K562 (cell line): ENCODE results near the gene UTP25. TPM values are rescaled to one million over a fixed set of nuclear protein-coding genes. Genes with fewer than 3 reads are reported as not detected.

Experiments used
- polyA plus RNA-seq, 8 experiments: library from polyadenylated mRNA; depleted of rRNA in 4 of 8; stranded (reverse) in 5 of 8; unstranded in 3 of 8; fragments of >200 nt; fragmentation: Nextera tagmentation in 2 of 8; fragmentation: Illumina TruSeq in 1 of 8; extraction: Ambion mirVana in 2 of 8; extraction: Trizol in 1 of 8; gene quantifications; 2 replicates each; pipeline versions ENCODE4 v1.2.1 to v1.2.3, GENCODE V29; 2011 to 2014; ENCODE audit warnings: inconsistent platforms in 1 of 8, missing spikeins in 1 of 8
- total RNA-seq, 7 experiments: library from RNA; depleted of rRNA in 6 of 7; stranded (reverse); fragments of >200 nt in 6 of 7; fragmentation: Illumina TruSeq in 2 of 7; extraction: Trizol in 2 of 7; gene quantifications; 2 replicates each; pipeline versions ENCODE4 v1.2.1 to v1.2.3, GENCODE V29; 2011 to 2021; ENCODE audit warnings: low replicate concordance in 1 of 7
- TF ChIP-seq, protein P1 (sequence below): fragments of 200-600 bp; sonication (generic); IDR thresholded peaks from one replicate; pipeline ENCODE4 v1.6.1; 2012; ENCODE audit warnings: mild to moderate bottlenecking, low read depth, low read length, inconsistent platforms

The UTP25 gene
- total and polyA plus RNA-seq, 9 of the 15 experiments (the other 6 are each of a cell fraction or from before 2014, with no cell fraction given) = 5.7 to 17.6 (median 12.0) TPM

- TF ChIP-seq, protein P1, sequence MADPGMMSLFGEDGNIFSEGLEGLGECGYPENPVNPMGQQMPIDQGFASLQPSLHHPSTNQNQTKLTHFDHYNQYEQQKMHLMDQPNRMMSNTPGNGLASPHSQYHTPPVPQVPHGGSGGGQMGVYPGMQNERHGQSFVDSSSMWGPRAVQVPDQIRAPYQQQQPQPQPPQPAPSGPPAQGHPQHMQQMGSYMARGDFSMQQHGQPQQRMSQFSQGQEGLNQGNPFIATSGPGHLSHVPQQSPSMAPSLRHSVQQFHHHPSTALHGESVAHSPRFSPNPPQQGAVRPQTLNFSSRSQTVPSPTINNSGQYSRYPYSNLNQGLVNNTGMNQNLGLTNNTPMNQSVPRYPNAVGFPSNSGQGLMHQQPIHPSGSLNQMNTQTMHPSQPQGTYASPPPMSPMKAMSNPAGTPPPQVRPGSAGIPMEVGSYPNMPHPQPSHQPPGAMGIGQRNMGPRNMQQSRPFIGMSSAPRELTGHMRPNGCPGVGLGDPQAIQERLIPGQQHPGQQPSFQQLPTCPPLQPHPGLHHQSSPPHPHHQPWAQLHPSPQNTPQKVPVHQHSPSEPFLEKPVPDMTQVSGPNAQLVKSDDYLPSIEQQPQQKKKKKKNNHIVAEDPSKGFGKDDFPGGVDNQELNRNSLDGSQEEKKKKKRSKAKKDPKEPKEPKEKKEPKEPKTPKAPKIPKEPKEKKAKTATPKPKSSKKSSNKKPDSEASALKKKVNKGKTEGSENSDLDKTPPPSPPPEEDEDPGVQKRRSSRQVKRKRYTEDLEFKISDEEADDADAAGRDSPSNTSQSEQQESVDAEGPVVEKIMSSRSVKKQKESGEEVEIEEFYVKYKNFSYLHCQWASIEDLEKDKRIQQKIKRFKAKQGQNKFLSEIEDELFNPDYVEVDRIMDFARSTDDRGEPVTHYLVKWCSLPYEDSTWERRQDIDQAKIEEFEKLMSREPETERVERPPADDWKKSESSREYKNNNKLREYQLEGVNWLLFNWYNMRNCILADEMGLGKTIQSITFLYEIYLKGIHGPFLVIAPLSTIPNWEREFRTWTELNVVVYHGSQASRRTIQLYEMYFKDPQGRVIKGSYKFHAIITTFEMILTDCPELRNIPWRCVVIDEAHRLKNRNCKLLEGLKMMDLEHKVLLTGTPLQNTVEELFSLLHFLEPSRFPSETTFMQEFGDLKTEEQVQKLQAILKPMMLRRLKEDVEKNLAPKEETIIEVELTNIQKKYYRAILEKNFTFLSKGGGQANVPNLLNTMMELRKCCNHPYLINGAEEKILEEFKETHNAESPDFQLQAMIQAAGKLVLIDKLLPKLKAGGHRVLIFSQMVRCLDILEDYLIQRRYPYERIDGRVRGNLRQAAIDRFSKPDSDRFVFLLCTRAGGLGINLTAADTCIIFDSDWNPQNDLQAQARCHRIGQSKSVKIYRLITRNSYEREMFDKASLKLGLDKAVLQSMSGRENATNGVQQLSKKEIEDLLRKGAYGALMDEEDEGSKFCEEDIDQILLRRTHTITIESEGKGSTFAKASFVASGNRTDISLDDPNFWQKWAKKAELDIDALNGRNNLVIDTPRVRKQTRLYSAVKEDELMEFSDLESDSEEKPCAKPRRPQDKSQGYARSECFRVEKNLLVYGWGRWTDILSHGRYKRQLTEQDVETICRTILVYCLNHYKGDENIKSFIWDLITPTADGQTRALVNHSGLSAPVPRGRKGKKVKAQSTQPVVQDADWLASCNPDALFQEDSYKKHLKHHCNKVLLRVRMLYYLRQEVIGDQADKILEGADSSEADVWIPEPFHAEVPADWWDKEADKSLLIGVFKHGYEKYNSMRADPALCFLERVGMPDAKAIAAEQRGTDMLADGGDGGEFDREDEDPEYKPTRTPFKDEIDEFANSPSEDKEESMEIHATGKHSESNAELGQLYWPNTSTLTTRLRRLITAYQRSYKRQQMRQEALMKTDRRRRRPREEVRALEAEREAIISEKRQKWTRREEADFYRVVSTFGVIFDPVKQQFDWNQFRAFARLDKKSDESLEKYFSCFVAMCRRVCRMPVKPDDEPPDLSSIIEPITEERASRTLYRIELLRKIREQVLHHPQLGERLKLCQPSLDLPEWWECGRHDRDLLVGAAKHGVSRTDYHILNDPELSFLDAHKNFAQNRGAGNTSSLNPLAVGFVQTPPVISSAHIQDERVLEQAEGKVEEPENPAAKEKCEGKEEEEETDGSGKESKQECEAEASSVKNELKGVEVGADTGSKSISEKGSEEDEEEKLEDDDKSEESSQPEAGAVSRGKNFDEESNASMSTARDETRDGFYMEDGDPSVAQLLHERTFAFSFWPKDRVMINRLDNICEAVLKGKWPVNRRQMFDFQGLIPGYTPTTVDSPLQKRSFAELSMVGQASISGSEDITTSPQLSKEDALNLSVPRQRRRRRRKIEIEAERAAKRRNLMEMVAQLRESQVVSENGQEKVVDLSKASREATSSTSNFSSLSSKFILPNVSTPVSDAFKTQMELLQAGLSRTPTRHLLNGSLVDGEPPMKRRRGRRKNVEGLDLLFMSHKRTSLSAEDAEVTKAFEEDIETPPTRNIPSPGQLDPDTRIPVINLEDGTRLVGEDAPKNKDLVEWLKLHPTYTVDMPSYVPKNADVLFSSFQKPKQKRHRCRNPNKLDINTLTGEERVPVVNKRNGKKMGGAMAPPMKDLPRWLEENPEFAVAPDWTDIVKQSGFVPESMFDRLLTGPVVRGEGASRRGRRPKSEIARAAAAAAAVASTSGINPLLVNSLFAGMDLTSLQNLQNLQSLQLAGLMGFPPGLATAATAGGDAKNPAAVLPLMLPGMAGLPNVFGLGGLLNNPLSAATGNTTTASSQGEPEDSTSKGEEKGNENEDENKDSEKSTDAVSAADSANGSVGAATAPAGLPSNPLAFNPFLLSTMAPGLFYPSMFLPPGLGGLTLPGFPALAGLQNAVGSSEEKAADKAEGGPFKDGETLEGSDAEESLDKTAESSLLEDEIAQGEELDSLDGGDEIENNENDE = no peak
These were observed 48.5 kb downstream of the UTP25 start (continued) for GRCh38 chr1:209876078-209876800.
